SK-N-SH treated with all-trans-retinoic acid at 6 μM for 48 hours (cell line): Measurements from ENCODE around the gene AVEN.

Experiments used
- CREB5 ChIP-seq: fragments of 250-450 bp; sonication (Bioruptor Pico); IDR thresholded peaks from 2 replicates; pipeline ENCODE4 v1.5.1; 2020; ENCODE audit warnings: low read depth, mild to moderate bottlenecking, moderate library complexity
- GLIS3 ChIP-seq: fragments of 250-450 bp; sonication (Bioruptor Pico); IDR thresholded peaks from 2 replicates; pipeline ENCODE4 v1.5.0; 2020; ENCODE audit warnings: mild to moderate bottlenecking, moderate library complexity
- PPARA ChIP-seq: fragments of 250-450 bp; sonication (Bioruptor Pico); IDR thresholded peaks from 2 replicates; pipeline ENCODE4 v1.5.0; 2020; ENCODE audit warnings: mild to moderate bottlenecking, borderline replicate concordance
- ZFP3 ChIP-seq: fragments of 250-450 bp; sonication (Bioruptor Pico); IDR thresholded peaks from 2 replicates; pipeline ENCODE4 v1.5.0; 2020; ENCODE audit warnings: mild to moderate bottlenecking, moderate library complexity
- ZFP30 ChIP-seq: fragments of 450-650 bp; formaldehyde crosslinking; IDR thresholded peaks from 2 replicates; pipeline ENCODE4 v1.5.0; 2022; ENCODE audit warnings: mild to moderate bottlenecking, moderate library complexity
- TF ChIP-seq, protein P1 (sequence below): fragments of 250-450 bp; sonication (Bioruptor Pico); IDR thresholded peaks from 2 replicates; pipeline ENCODE4 v1.8.0; 2021; ENCODE audit warnings: low read depth, mild to moderate bottlenecking, moderate library complexity, borderline replicate concordance

DNA sequence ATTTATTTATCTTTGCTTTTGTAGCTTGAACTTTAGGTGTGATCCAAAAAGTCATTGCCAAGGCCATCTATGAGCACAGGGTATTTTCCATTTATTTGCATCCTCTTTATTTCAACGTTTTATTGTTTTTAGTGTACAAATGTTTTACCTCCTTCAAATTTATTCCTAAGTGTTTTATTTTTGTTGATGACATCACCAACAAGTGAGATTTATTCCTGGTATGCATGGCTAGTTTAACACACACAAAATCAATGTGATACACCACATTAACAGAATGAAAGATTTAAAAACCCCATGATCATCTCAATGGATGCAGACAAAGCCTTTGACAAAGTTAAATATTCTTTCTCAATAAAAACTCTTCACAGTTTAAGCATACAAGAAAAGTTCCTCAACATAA lies 137.0 kb downstream of the AVEN start:
- TF ChIP-seq GLIS3 (no peak), CREB5 (CRISPR knock-in tag) (no peak), ZFP30 (CRISPR knock-in tag) (no peak), PPARA (no peak), ZFP3 (CRISPR knock-in tag) (no peak)
- TF ChIP-seq, protein P1, sequence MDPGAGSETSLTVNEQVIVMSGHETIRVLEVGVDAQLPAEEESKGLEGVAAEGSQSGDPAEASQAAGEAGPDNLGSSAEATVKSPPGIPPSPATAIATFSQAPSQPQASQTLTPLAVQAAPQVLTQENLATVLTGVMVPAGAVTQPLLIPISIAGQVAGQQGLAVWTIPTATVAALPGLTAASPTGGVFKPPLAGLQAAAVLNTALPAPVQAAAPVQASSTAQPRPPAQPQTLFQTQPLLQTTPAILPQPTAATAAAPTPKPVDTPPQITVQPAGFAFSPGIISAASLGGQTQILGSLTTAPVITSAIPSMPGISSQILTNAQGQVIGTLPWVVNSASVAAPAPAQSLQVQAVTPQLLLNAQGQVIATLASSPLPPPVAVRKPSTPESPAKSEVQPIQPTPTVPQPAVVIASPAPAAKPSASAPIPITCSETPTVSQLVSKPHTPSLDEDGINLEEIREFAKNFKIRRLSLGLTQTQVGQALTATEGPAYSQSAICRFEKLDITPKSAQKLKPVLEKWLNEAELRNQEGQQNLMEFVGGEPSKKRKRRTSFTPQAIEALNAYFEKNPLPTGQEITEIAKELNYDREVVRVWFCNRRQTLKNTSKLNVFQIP (CRISPR knock-in tag) = no peak
